K562 (cell line): Measurements from ENCODE around the gene ARL6IP4. TPM values are rescaled to one million over a fixed set of nuclear protein-coding genes. Genes with fewer than 3 reads are reported as not detected.
A peak's percentile ranks its signal among the peaks of the same experiment; 100 is the strongest.

ENCODE experiments used
- EHMT2 ChIP-seq: fragments of 450-650 bp; IDR thresholded peaks from 2 replicates; pipeline ENCODE4 v1.6.1; 2018; ENCODE audit warnings: antibody characterized with exemption
- HLTF ChIP-seq: fragments of 450-650 bp; IDR thresholded peaks from 2 replicates; pipeline ENCODE4 v1.6.1; 2016
- JUN ChIP-seq, 2 experiments: sonication (generic) in 1 of 2; formaldehyde crosslinking in 1 of 2; IDR thresholded peaks; 2 replicates each; pipeline versions ENCODE4 v1.6.1 to v1.8.0; 2012 to 2022; ENCODE audit warnings: borderline replicate concordance in 2 of 2, mild to moderate bottlenecking in 2 of 2, improper control_type of control experiment in 1 of 2, low read depth in 1 of 2, low read length in 1 of 2, missing genetic modification reagents in 1 of 2
- MNT ChIP-seq, 2 experiments: fragments of 450-650 bp; conservative IDR thresholded peaks; 2 replicates each; pipeline ENCODE4 v1.6.1; 2017; ENCODE audit warnings: mild to moderate bottlenecking in 2 of 2, moderate library complexity in 2 of 2
- MTA3 ChIP-seq: fragments of 450-650 bp; formaldehyde crosslinking; IDR thresholded peaks from 2 replicates; pipeline ENCODE4 v1.6.1; 2017; ENCODE audit warnings: mild to moderate bottlenecking, borderline replicate concordance
- NCOA6 ChIP-seq: fragments of 450-650 bp; IDR thresholded peaks from 2 replicates; pipeline ENCODE4 v1.6.1; 2017; ENCODE audit warnings: mild to moderate bottlenecking
- NR2C2 ChIP-seq, 2 experiments: fragments of 200-800 bp in 1 of 2; sonication (Bioruptor generic) in 1 of 2; sonication (generic) in 1 of 2; formaldehyde crosslinking in 1 of 2; IDR thresholded peaks; 2 replicates each; pipeline versions ENCODE4 v1.6.1 to v1.8.0; 2016 to 2022; ENCODE audit warnings: mild to moderate bottlenecking in 1 of 2, missing compliant biosample characterization in 1 of 2, missing genetic modification characterization in 1 of 2, missing genetic modification reagents in 1 of 2
- NR4A1 ChIP-seq, 2 experiments: fragments of 250-450 bp in 1 of 2; fragments of 450-650 bp in 1 of 2; sonication (Bioruptor Pico) in 1 of 2; IDR thresholded peaks; 2 replicates each; pipeline versions ENCODE4 v1.4.0 to v1.6.1; 2016 to 2020; ENCODE audit warnings: mild to moderate bottlenecking in 2 of 2, missing compliant biosample characterization in 1 of 2, missing genetic modification characterization in 1 of 2, moderate library complexity in 1 of 2
- POLR2H ChIP-seq: IDR thresholded peaks from 2 replicates; pipeline ENCODE4 v1.6.1; 2016; ENCODE audit warnings: missing genetic modification characterization, low read depth, mild to moderate bottlenecking, control low read depth, missing compliant biosample characterization, moderate library complexity
- PYGO2 ChIP-seq: fragments of 450-650 bp; IDR thresholded peaks from 2 replicates; pipeline ENCODE4 v1.6.1; 2016; ENCODE audit warnings: mild to moderate bottlenecking, missing genetic modification characterization, moderate library complexity, missing compliant biosample characterization
- SMAD4 ChIP-seq: fragments of 250-450 bp; sonication (Bioruptor Pico); conservative IDR thresholded peaks from 2 replicates; pipeline ENCODE4 v1.8.0; 2021; ENCODE audit warnings: inconsistent platforms, mild to moderate bottlenecking, moderate library complexity
- TBP ChIP-seq: optimal IDR thresholded peaks from 2 replicates; pipeline ENCODE3; 2011; ENCODE audit warnings: low read depth, low read length, improper control_type of control experiment
- TEAD4 ChIP-seq, 2 experiments: sonication (generic) in 1 of 2; formaldehyde crosslinking in 1 of 2; IDR thresholded peaks; 2 replicates each; pipeline versions ENCODE4 v1.6.1 to v1.8.0; 2012 to 2022; ENCODE audit warnings: borderline replicate concordance in 1 of 2, inconsistent platforms in 1 of 2, low read length in 1 of 2, mild to moderate bottlenecking in 1 of 2, missing genetic modification reagents in 1 of 2
- TRIM24 ChIP-seq, 2 experiments: fragments of 450-650 bp; IDR thresholded peaks; 2 replicates each; pipeline ENCODE4 v1.6.1; 2016
- ZFPM2 ChIP-seq: fragments of 250-450 bp; sonication (Bioruptor Pico); IDR thresholded peaks from 2 replicates; pipeline ENCODE4 v1.5.1; 2022; ENCODE audit warnings: mild to moderate bottlenecking
- ZFX ChIP-seq: sonication (generic); formaldehyde crosslinking; IDR thresholded peaks from 2 replicates; pipeline ENCODE4 v1.8.0; 2022; ENCODE audit warnings: mild to moderate bottlenecking, missing genetic modification reagents, moderate library complexity
- ZNF175 ChIP-seq: fragments of 200-800 bp; sonication (Bioruptor generic); IDR thresholded peaks from 2 replicates; pipeline ENCODE4 v1.6.1; 2016; ENCODE audit warnings: low read depth, mild to moderate bottlenecking, missing genetic modification characterization, missing compliant biosample characterization
- ZNF263 ChIP-seq: sonication (generic); formaldehyde crosslinking; IDR thresholded peaks from 2 replicates; pipeline ENCODE4 v1.8.0; 2022; ENCODE audit warnings: mild to moderate bottlenecking, missing genetic modification reagents, borderline replicate concordance
- ZNF316 ChIP-seq: fragments of 450-650 bp; IDR thresholded peaks from 2 replicates; pipeline ENCODE4 v1.6.1; 2016
- ZNF511 ChIP-seq: sonication (generic); formaldehyde crosslinking; IDR thresholded peaks from 2 replicates; pipeline ENCODE4 v1.8.0; 2022; ENCODE audit warnings: mild to moderate bottlenecking, missing genetic modification reagents
- polyA plus RNA-seq, 8 experiments: library from polyadenylated mRNA; depleted of rRNA in 4 of 8; stranded (reverse) in 5 of 8; unstranded in 3 of 8; fragments of >200 nt; fragmentation: Nextera tagmentation in 2 of 8; fragmentation: Illumina TruSeq in 1 of 8; extraction: Ambion mirVana in 2 of 8; extraction: Trizol in 1 of 8; gene quantifications; 2 replicates each; pipeline versions ENCODE4 v1.2.1 to v1.2.3, GENCODE V29; 2011 to 2014; ENCODE audit warnings: inconsistent platforms in 1 of 8, missing spikeins in 1 of 8
- total RNA-seq, 7 experiments: library from RNA; depleted of rRNA in 6 of 7; stranded (reverse); fragments of >200 nt in 6 of 7; fragmentation: Illumina TruSeq in 2 of 7; extraction: Trizol in 2 of 7; gene quantifications; 2 replicates each; pipeline versions ENCODE4 v1.2.1 to v1.2.3, GENCODE V29; 2011 to 2021; ENCODE audit warnings: low replicate concordance in 1 of 7
- TF ChIP-seq, protein P1 (sequence below): fragments of 450-650 bp; formaldehyde crosslinking; IDR thresholded peaks from 2 replicates; pipeline ENCODE4 v1.4.0; 2020; ENCODE audit warnings: mild to moderate bottlenecking, mixed read lengths
- TF ChIP-seq, protein P2 (sequence below): fragments of 250-450 bp; sonication (Bioruptor Pico); IDR thresholded peaks from 2 replicates; pipeline ENCODE4 v1.5.0; 2021

ARL6IP4 gene
- total and polyA plus RNA-seq, 9 of the 15 experiments (the other 6 are each of a cell fraction or from before 2014, with no cell fraction given): 2.4 to 255 (median 151) TPM

DNA sequence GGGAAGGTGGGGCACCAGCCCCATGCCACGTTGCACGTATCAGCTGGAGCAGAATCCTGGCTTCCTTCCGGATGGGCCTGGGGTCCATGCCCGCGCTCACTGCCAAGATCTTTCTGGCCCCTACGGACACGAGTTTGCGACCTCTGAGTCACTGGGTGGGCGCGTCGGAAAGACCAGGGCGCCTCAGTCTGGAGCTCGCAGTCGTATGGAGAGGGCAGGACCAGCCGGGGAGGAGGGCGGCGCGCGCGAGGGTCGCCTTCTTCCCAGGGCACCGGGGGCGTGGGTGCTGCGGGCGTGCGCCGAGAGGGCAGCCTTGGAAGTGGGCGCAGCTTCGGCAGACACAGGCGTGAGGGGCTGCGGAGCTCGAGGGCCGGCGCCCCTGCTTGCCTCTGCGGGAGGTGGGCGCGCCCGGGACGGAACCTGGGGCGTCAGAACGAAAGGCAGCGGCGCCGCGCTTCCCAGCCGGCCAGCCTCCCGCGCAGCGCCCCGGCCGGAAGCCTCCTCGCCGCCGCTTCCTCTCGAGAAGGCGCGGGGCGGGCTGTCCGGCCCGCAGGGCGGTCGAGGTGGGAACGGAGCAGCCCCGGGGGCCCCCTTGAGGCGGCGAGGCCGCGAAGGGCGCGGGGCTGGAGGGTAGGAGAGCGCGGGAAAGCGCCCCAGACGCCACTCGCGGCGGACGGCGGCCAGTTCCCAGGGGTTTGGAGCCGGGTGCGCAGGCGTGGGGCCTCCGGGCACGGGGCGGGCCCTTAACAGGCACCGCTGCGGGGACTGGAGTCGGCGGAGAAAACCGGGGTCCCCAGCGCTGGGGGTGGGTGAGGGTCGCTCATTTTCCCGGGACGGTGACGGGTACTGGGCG lies at the start of gene ARL6IP4 (continued):
- peak; percentile 46; the same call in 1 of the 2 replicates for TF ChIP-seq ZFPM2 (CRISPR knock-in tag)
- TF ChIP-seq HLTF: peak; percentile 41; the same call in 1 of the 2 replicates
- peak; percentile 57 for TF ChIP-seq TBP
- peak; percentile 55; the same call in 1 of the 2 replicates for TF ChIP-seq ZNF263 (CRISPR knock-in tag)
- no peak for TF ChIP-seq ZNF316
- no peak for TF ChIP-seq NCOA6
- TF ChIP-seq, protein P1, sequence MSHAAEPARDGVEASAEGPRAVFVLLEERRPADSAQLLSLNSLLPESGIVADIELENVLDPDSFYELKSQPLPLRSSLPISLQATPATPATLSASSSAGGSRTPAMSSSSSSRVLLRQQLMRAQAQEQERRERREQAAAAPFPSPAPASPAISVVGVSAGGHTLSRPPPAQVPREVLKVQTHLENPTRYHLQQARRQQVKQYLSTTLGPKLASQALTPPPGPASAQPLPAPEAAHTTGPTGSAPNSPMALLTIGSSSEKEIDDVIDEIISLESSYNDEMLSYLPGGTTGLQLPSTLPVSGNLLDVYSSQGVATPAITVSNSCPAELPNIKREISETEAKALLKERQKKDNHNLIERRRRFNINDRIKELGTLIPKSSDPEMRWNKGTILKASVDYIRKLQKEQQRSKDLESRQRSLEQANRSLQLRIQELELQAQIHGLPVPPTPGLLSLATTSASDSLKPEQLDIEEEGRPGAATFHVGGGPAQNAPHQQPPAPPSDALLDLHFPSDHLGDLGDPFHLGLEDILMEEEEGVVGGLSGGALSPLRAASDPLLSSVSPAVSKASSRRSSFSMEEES (CRISPR knock-in tag): no peak
- 0 out of 2 replicates have a peak, but pooled peaks have one; percentile 41 for TF ChIP-seq ZNF175
- peak; percentile 84 for TF ChIP-seq ZFX (CRISPR knock-in tag)
- peak; percentile 38 for TF ChIP-seq POLR2H (tag)
- TF ChIP-seq JUN (IDR thresholded peaks at IDR 0.05; ENCODE audit: borderline replicate concordance, low read depth, low read length): peak; percentile 6; the same call in 1 of the 2 replicates
- TF ChIP-seq JUN (CRISPR knock-in tag; IDR thresholded peaks at IDR 0.05; ENCODE audit: borderline replicate concordance): 0 out of 2 replicates have a peak, but pooled peaks have one; percentile 42
- TF ChIP-seq NR4A1 (CRISPR knock-in tag; IDR thresholded peaks at IDR 0.05): 0 out of 2 replicates have a peak, but pooled peaks have one; percentile 9
- TF ChIP-seq NR4A1 (tag; IDR thresholded peaks at IDR 0.05): no peak
- peak; percentile 85 for TF ChIP-seq MTA3
- TF ChIP-seq SMAD4 (CRISPR knock-in tag): peak; percentile 89
- TF ChIP-seq, protein P2, sequence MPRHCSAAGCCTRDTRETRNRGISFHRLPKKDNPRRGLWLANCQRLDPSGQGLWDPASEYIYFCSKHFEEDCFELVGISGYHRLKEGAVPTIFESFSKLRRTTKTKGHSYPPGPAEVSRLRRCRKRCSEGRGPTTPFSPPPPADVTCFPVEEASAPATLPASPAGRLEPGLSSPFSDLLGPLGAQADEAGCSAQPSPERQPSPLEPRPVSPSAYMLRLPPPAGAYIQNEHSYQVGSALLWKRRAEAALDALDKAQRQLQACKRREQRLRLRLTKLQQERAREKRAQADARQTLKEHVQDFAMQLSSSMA (CRISPR knock-in tag): peak; percentile 78; the same call in 1 of the 2 replicates
- no peak for TF ChIP-seq EHMT2
- peak; percentile 8 for TF ChIP-seq TEAD4 (IDR thresholded peaks at IDR 0.05; ENCODE audit: low read length)
- no peak for TF ChIP-seq TEAD4 (CRISPR knock-in tag; IDR thresholded peaks at IDR 0.05; ENCODE audit: borderline replicate concordance)
- TF ChIP-seq NR2C2 (CRISPR knock-in tag; IDR thresholded peaks at IDR 0.05): no peak
- TF ChIP-seq NR2C2 (tag; IDR thresholded peaks at IDR 0.05): peak; percentile 32; the same call in 1 of the 2 replicates
- peak; percentile 24 to 67; a peak in 2 of 4 replicates for TF ChIP-seq MNT (conservative IDR thresholded peaks at IDR 0.05)
- no peak for TF ChIP-seq PYGO2 (tag)
- peak; percentile 77; the same call in 1 of the 2 replicates for TF ChIP-seq ZNF511
- peak in 1 of 2 experiments; percentile 87; a peak in 2 of 4 replicates for TF ChIP-seq TRIM24 (IDR thresholded peaks at IDR 0.05)
